T-cell (primary cell): Measurements from ENCODE around the gene KRTAP1-1. TPM values are rescaled to one million over a fixed set of nuclear protein-coding genes. Genes with fewer than 3 reads are reported as not detected.
"Not testable (repeated sequence)": the region's sequence is repeated elsewhere in the genome, so short reads cannot be mapped to it uniquely, and the experiment has no call there.

Experiments
- ATAC-seq, 4 experiments: fragments of 200-7000 bp in 3 of 4; fragments of 150-1000 bp in 1 of 4; cut with Tn5 transposase; replicated peaks in 1 of 4; 1 replicate in 3 of 4; 2 replicates in 1 of 4; pipeline ENCODE4 v1.10.0; 2021; ENCODE audit warnings: moderate library complexity in 3 of 4, mild to moderate bottlenecking in 2 of 4, moderate number of reproducible peaks in 1 of 4
- CTCF ChIA-PET, 2 donors: fragments of 300-600 bp; sonication (Branson Sonifier 250); formaldehyde crosslinking; loops; one replicate each; lab custom pipeline; 2022; ENCODE audit warnings: antibody characterized with exemption in 2 of 2; lab: Charles Lee
- POLR2A ChIA-PET, 2 donors: fragments of 300-600 bp; sonication (Branson Sonifier 250); formaldehyde crosslinking; loops; one replicate each; lab custom pipeline; 2022; ENCODE audit warnings: antibody characterized with exemption in 2 of 2; lab: Charles Lee
- DNase-seq, 35 experiments: peaks; one replicate each; pipeline versions ENCODE4 v3.0.0 to v3.0.0-alpha.2; 2013 to 2023
- H3K27ac ChIP-seq: one replicate; pipeline ENCODE4 v1.5.1; 2013; ENCODE audit warnings: low read length
- H3K27me3 ChIP-seq, 2 experiments: replicated peaks in 1 of 2; 1 replicate in 1 of 2; 2 replicates in 1 of 2; pipeline versions ENCODE4 v1.6.1 to v1.7.0; 2013; ENCODE audit warnings: low read length in 1 of 2, mixed read lengths in 1 of 2; ENCODE audit not compliant: control insufficient read depth in 2 of 2, insufficient read depth in 2 of 2; ENCODE audit errors: extremely low read depth in 1 of 2
- H3K36me3 ChIP-seq, 2 donors: 1 replicate in 1 of 2; 2 replicates in 1 of 2; pipeline versions ENCODE4 v1.6.1 to v1.7.0; 2013; ENCODE audit warnings: low read length in 1 of 2; ENCODE audit not compliant: control insufficient read depth in 2 of 2, insufficient read depth in 1 of 2; ENCODE audit errors: extremely low read depth in 1 of 2
- H3K4me1 ChIP-seq, 2 experiments: 1 replicate in 1 of 2; 2 replicates in 1 of 2; pipeline versions ENCODE4 v1.6.1 to v1.7.0; 2013; ENCODE audit warnings: low read length in 2 of 2, mixed read lengths in 1 of 2; ENCODE audit not compliant: insufficient read depth in 2 of 2, control insufficient read depth in 1 of 2; ENCODE audit errors: extremely low read depth in 1 of 2
- H3K4me3 ChIP-seq, 2 donors: 1 replicate in 1 of 2; 2 replicates in 1 of 2; pipeline versions ENCODE4 v1.5.1 to v1.7.0; 2013; ENCODE audit warnings: mild to moderate bottlenecking in 2 of 2, low read length in 1 of 2, moderate library complexity in 1 of 2; ENCODE audit not compliant: control insufficient read depth in 1 of 2; ENCODE audit errors: extremely low read depth in 1 of 2
- H3K9me3 ChIP-seq: 2 replicates; pipeline ENCODE4 v1.7.0; 2013
- H3K27ac Mint-ChIP-seq, 2 donors: one replicate each; pipeline ENCODE4 v1.8.0; 2020 to 2021; ENCODE audit warnings: mild to moderate bottlenecking in 2 of 2, mixed read lengths in 2 of 2
- H3K27me3 Mint-ChIP-seq, 2 donors: one replicate each; pipeline ENCODE4 v1.8.0; 2021 to 2022; ENCODE audit warnings: mixed read lengths in 2 of 2
- H3K36me3 Mint-ChIP-seq: one replicate; pipeline ENCODE4 v1.8.0; 2021; ENCODE audit warnings: mixed read lengths
- H3K4me1 Mint-ChIP-seq, 3 donors: one replicate each; pipeline ENCODE4 v1.8.0; 2020 to 2022; ENCODE audit warnings: mixed read lengths in 3 of 3, mild to moderate bottlenecking in 1 of 3
- H3K4me3 Mint-ChIP-seq, 3 donors: one replicate each; pipeline ENCODE4 v1.8.0; 2020 to 2022; ENCODE audit warnings: mild to moderate bottlenecking in 3 of 3, mixed read lengths in 3 of 3, moderate library complexity in 3 of 3
- H3K9me3 Mint-ChIP-seq, 3 donors: one replicate each; pipeline ENCODE4 v1.8.0; 2020 to 2022; ENCODE audit warnings: mixed read lengths in 3 of 3
- WGBS: methylation state at CpG from one replicate; pipeline ENCODE4 v1.1.5; 2013; ENCODE audit warnings: missing lambda C conversion rate; ENCODE audit not compliant: insufficient coverage; 5-methylcytosine and 5-hydroxymethylcytosine counted together
- total RNA-seq, 35 experiments: library from RNA in 6 of 35; stranded (reverse) in 6 of 35; fragments of 120-200 nt in 1 of 35; gene quantifications; one replicate each; pipeline versions ENCODE4 v1.2.1 to v1.2.4 and lab custom pipeline; 2013 to 2026

The KRTAP1-1 gene
- total RNA-seq, 5 donors from 2014 or later (not counting 1 experiment from before 2014, with no cell fraction given), result not detected

GRCh38 chr17:41046735-41047465 lies 5.7 kb upstream of the KRTAP1-1 start, which contains the start of gene KRTAP2-1:
Gene KRTAP2-1, minus strand, starts transcription at chr17:41047316. Its CDS starts 49 bp downstream, at chr17:41047267.
- CTCF ChIA-PET, POLR2A ChIA-PET: not testable (repeated sequence)

DNA sequence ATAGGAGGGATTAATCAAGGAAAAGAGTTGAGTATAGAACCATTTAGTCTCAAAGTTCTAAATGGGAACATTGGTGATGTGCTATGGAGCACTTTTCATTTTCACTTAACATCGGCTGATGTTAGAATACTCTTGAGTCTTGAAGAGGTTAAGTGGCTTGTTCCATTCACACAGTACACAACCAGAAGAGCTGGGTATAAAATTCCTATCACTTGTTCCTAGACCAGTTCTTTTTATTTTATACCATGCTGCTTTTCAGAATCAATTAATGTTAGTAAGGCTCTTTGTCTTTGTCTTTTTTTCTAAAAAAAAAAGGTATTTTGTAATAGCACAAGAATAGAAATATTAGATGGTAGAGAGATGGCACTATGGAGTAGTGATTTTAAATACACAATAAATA lies 1.7 kb upstream of the KRTAP1-1 start:
- ATAC-seq (no peak), DNase-seq (no peak)
- no peak overlapping the region for H3K4me3 ChIP-seq
- H3K4me3 Mint-ChIP-seq, result no peak overlapping the region
- H3K9me3 Mint-ChIP-seq, result peaks cover 0 to 10% (median 5%) of the 10 kb centered on the region in 3 donors
- peaks cover 0 to 2% (median 0%) of the 10 kb centered on the region in 3 donors for H3K4me1 Mint-ChIP-seq
- peaks cover 0 to 7% of the 10 kb centered on the region in 2 experiments for H3K27me3 ChIP-seq
- no CpG with 5 or more reads among the region's 1 CpG for WGBS
- no peak overlapping the region for H3K27ac Mint-ChIP-seq
- CTCF ChIA-PET, result no interaction called here
- H3K27me3 Mint-ChIP-seq, result peaks cover 27 to 31% of the 10 kb centered on the region in 2 donors
- no peak overlapping the region for H3K27ac ChIP-seq
- H3K36me3 ChIP-seq, result no peaks in the 10 kb centered on the region
- H3K36me3 Mint-ChIP-seq, result no peaks in the 10 kb centered on the region
- no peaks in the 10 kb centered on the region for H3K4me1 ChIP-seq
- H3K9me3 ChIP-seq, result peaks cover 4% of the 10 kb centered on the region
- POLR2A ChIA-PET, result interaction anchor here in 1 of 2 donors (0.6 kb wide), 1 partner anchor 165 kb away, joined by 3 read pairs; no protein-coding TSS in a partner anchor

More at GRCh38 chr17:41046735-41047465, 5.7 kb upstream of the KRTAP1-1 start, which contains the start of gene KRTAP2-1:
- H3K4me1 Mint-ChIP-seq, H3K4me3 Mint-ChIP-seq, H3K27me3 ChIP-seq, DNase-seq, H3K36me3 ChIP-seq, ATAC-seq, H3K9me3 Mint-ChIP-seq, H3K27ac ChIP-seq, H3K27ac Mint-ChIP-seq, H3K9me3 ChIP-seq, H3K4me1 ChIP-seq, H3K36me3 Mint-ChIP-seq, H3K4me3 ChIP-seq: not testable (repeated sequence)
- H3K27me3 Mint-ChIP-seq, result peaks cover 23 to 45% of the 10 kb centered on the region in 2 donors
- WGBS, result 73% methylated on average over 5 of the region's 33 CpGs

GRCh38 chr17:41037853-41038350 lies 3.3 kb downstream of the KRTAP1-1 start:
- no peaks in the 10 kb centered on the region for H3K4me1 Mint-ChIP-seq
- DNase-seq (no peak), ATAC-seq (no peak)
- Histone ChIP-seq H3K36me3 (no peaks in the 10 kb centered on the region), H3K27ac (no peak overlapping the region), H3K27me3 (peaks cover 0 to 7% of the 10 kb centered on the region in 2 experiments), H3K9me3 (peaks cover 3% of the 10 kb centered on the region), H3K4me3 (no peak overlapping the region), H3K4me1 (no peaks in the 10 kb centered on the region)
- no peak overlapping the region for H3K4me3 Mint-ChIP-seq
- H3K27me3 Mint-ChIP-seq, result peaks cover 22 to 25% of the 10 kb centered on the region in 2 donors
- H3K36me3 Mint-ChIP-seq, result no peaks in the 10 kb centered on the region
- H3K27ac Mint-ChIP-seq, result no peak overlapping the region
- ChIA-PET CTCF (no interaction called here), POLR2A (no interaction called here)
- H3K9me3 Mint-ChIP-seq, result peaks cover 0 to 6% (median 0%) of the 10 kb centered on the region in 3 donors
- 83% methylated on average over 1 of the region's 2 CpGs for WGBS

DNA sequence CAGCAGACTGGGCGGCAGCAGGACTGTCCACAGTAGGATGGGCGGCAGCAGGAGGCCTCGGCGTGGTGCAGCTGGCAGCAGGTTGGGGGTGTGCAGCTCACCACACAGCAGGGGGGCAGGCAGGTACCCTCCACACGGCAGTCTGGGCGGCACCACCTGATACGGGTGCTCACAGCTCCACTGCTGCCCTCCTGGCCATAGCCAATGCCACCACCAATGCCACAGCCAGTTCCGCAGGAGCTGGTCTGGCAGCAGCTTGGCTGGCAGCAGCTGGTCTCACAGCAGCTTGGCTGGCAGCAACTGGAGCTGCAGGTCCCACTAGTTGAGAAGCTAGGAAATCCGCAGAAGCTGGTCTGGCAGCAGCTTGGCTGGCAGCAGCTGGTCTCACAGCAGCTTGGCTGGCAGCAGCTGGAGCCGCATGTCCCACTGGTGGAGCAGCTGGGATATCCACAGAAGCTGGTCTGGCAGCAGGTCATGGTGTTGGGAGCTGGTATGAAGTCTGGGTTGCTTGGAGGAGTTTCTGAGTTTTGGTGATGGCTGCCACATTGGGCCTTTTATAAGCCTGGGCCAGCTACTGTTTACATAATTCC lies 6.8 kb downstream of the KRTAP1-1 start, which contains the start of gene KRTAP1-3:
KRTAP1-3 (minus strand) TSS at position 529 of the 590 bp plus-strand sequence; CDS start at position 476, 53 bp downstream.
- DNase-seq, H3K4me3 Mint-ChIP-seq, H3K27me3 ChIP-seq, POLR2A ChIA-PET, H3K36me3 Mint-ChIP-seq, H3K27ac Mint-ChIP-seq, H3K27ac ChIP-seq, H3K4me1 ChIP-seq, H3K36me3 ChIP-seq, H3K4me3 ChIP-seq, H3K4me1 Mint-ChIP-seq, ATAC-seq, CTCF ChIA-PET, H3K9me3 Mint-ChIP-seq, H3K9me3 ChIP-seq: not testable (repeated sequence)
- 84% methylated on average over 7 of the region's 10 CpGs for WGBS
- H3K27me3 Mint-ChIP-seq, result peaks cover 18 to 28% of the 10 kb centered on the region in 2 donors

GRCh38 chr17:41029633-41030245 lies 11.5 kb downstream of the KRTAP1-1 start, which contains the start of gene KRTAP1-4:
Gene KRTAP1-4, minus strand, starts transcription at chr17:41030195. Its CDS starts 117 bp downstream, at chr17:41030078.
- Histone ChIP-seq H3K4me3 (no peak within 1 kb of the TSS), H3K4me1 (no peaks in the 10 kb centered on the region), H3K9me3 (no peaks in the 10 kb centered on the region), H3K27me3 (peaks cover 0 to 19% of the 10 kb centered on the region in 2 experiments), H3K36me3 (no peaks in the 10 kb centered on the region), H3K27ac (no peak within 1 kb of the TSS)
- H3K9me3 Mint-ChIP-seq, result no peaks in the 10 kb centered on the region
- ATAC-seq (no peak), DNase-seq (no peak)
- H3K36me3 Mint-ChIP-seq, result no peaks in the 10 kb centered on the region
- H3K4me3 Mint-ChIP-seq, result no peak within 1 kb of the TSS
- ChIA-PET CTCF (interaction anchor here (0.6 kb wide), 2 partner anchors 61 to 520 kb away, joined by 3 read pairs; no protein-coding TSS in a partner anchor), POLR2A (no interaction called here)
- no peak within 1 kb of the TSS for H3K27ac Mint-ChIP-seq
- H3K27me3 Mint-ChIP-seq, result peaks cover 24 to 36% of the 10 kb centered on the region in 2 donors
- WGBS, result 68% methylated on average over 12 of the region's 12 CpGs
- no peaks in the 10 kb centered on the region for H3K4me1 Mint-ChIP-seq
